GM18517 (cell line): ENCODE measurements around the gene CYTIP.
"Not testable (repeated sequence)": the region's sequence is repeated elsewhere in the genome, so short reads cannot be mapped to it uniquely, and the experiment has no call there.

Source experiments
- ATAC-seq: cut with Tn5 transposase; IDR thresholded peaks from one replicate; pipeline ENCODE4 v1.9.1; 2021; ENCODE audit warnings: mild to moderate bottlenecking, moderate library complexity; ENCODE audit not compliant: unreplicated experiment

Gene CYTIP

GRCh38 chr2:157386747-157387146, 57.1 kb downstream of the CYTIP start:
- no peak for ATAC-seq

- no peak for ATAC-seq
Observed at GRCh38 chr2:157386247-157386646, 57.6 kb downstream of the CYTIP start.

GRCh38 chr2:157377861-157378260, 66.0 kb downstream of the CYTIP start:
- ATAC-seq: no peak

- no peak for ATAC-seq
Observed at GRCh38 chr2:157376041-157376440, 67.8 kb downstream of the CYTIP start.

- no peak for ATAC-seq
Observed at GRCh38 chr2:157375384-157375783, 68.5 kb downstream of the CYTIP start.

- not testable (repeated sequence) for ATAC-seq
Observed at GRCh38 chr2:157368508-157368907, 75.4 kb downstream of the CYTIP start.

GRCh38 chr2:157367704-157368103, 76.2 kb downstream of the CYTIP start:
- ATAC-seq: no peak
